GM21529 (cell line): ENCODE results near the gene DAB1.

ENCODE experiments used
- ATAC-seq: cut with Tn5 transposase; IDR thresholded peaks from one replicate; pipeline ENCODE4 v1.9.1; 2021; ENCODE audit not compliant: unreplicated experiment

Gene DAB1

DNA sequence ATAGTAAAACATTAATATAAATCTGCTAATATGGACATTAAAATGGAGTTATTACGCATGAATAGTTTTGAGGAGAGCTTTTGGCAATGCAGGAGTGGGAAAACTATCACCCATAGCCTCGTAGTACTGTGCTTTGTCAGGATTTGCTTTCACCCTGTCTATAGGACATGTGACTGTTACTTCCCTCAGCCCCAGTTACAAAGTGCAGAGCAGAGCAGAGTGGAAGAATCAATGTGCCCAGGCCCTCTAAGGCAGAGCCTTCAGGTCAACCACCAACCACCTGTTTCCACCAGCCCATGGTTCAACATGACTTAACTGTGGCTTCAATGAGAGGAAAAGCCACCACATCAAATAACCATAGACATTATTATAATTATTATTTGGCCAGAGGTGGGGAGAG, 389.1 kb downstream of the DAB1 start:
- ATAC-seq = no peak

DNA sequence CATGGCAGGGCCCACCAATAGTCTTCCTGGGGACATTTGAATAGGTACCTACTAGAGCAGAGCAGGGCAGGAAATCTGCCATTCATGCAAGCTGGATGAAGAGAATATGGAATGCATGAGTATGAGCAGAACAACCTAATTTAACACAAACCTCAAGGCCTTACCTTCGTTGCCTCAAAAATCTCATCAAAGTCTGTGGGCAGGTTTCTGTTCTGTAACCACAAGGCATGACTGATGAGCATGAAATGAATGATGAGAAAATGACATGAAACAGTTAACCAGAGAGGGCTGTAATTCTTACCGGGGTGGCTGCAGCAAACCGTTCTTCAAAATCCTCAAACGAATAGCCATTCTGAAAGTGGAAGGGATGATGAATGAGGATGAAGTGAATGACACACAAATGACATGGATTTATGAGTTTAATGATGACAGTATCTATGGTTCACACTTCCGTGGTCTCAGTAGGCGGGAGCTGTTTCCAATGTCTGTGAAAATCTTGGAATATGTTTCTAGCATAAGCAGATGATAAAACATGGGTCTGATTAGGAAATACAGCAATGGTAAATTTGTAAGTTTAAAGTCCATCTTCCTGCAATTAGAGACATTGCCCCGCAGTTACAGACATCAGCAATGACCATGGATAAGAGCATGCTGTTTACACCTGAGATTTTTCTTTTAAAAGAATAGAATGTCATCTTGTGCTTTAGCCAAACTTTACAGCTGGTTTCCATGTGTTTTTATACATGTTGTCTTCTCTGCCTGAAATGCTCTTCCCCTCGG, 390.4 kb downstream of the DAB1 start:
- no peak for ATAC-seq

GRCh38 chr1:57026624-57027354, 397.1 kb downstream of the DAB1 start:
- ATAC-seq = no peak

- no peak for ATAC-seq
These were observed 399.0 kb downstream of the DAB1 start for GRCh38 chr1:57024855-57025254.

GRCh38 chr1:57024428-57024827, 399.4 kb downstream of the DAB1 start:
- no peak for ATAC-seq

GRCh38 chr1:57020216-57020615, 403.6 kb downstream of the DAB1 start:
- ATAC-seq = no peak

DNA sequence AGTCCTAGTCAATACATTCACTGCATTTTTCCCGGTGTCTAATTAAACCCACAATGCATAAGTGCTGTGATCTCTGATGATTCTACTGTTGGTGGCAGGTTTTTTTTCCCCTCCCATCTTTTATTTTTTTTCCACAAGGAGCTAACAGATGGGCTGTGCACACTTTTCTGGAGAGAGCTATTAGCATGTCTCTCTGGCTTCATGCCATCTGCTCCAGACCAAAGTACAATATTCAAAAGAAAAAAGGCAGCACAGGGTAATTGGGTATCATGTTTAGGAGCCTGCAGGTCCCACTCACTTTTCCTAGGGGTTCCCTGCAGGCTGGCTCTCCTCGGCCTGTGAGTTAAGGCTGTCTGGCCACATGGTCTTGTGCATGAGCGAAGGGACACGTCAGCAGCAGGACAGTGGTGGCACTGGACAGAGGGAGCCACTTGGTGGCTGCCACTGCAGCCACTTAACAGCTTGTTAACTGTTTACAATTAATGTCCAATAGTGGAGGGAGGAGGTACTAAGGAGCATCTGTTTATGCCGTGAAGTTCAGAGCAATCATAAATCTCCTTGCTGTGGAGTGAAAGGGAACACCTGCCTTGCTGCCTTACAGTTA, 404.5 kb downstream of the DAB1 start:
- no peak for ATAC-seq

GRCh38 chr1:57018119-57018518, 405.7 kb downstream of the DAB1 start:
- ATAC-seq = no peak

DNA sequence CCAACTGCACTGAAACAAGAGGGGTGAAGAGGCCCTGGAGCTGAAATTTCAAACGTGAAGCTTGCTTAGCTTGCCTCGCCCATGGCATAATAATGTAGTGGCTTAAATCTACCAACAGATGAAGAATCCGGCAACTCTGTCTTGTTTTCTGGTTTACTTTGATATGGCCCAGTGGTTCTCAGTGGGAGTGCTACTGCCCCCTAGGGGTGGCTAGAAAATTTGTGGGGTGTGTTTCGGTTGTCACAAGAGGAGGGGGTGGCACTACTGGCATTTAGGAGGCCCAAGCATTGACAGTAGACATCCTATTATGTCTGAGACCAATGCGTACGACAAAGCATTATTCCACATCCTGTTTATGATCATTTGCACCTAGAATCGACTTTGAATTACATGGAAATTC, 406.1 kb downstream of the DAB1 start:
- no peak for ATAC-seq

- no peak for ATAC-seq
These were observed 406.7 kb downstream of the DAB1 start for GRCh38 chr1:57017200-57017599.

DNA sequence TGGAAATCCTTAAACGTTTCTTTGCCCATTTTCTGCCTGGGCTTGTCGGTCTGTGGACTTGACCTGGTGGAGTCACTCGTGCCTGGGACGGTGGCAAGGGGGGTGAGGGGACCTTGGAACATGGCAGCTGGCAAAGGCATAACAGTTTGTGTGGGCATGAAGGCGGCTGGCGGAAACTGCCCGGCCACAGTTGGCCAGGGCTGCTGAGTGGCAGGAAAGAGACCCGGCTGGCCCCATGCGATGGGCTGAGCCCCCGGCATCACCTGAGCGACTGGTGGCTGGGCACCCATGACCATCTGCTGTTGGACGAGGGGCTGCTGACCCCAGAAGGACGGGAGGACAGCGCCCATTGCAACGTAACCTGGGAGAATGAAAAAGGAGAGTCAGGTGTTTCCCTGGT, 408.8 kb downstream of the DAB1 start:
- no peak for ATAC-seq

GRCh38 chr1:57013522-57013921, 410.3 kb downstream of the DAB1 start:
- no peak for ATAC-seq

DNA sequence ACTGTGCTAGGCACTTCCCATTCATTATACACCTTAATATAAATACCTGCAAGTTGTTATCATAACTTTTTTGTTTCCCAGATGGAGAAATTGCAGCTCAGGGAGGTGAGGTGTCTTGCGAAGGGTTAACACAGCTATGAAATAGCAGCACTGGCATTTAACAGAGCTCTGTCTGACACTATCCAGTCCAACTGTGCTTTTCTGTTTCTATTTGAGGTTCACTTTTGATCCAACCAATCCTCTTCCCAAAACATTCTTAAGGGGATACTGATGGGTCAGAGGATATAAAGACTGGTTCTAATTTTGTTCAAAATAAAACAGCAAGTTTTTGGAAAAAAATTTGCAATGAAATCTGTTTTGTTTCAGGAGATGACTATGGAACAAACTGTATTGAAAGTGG, 411.5 kb downstream of the DAB1 start:
- ATAC-seq = no peak

DNA sequence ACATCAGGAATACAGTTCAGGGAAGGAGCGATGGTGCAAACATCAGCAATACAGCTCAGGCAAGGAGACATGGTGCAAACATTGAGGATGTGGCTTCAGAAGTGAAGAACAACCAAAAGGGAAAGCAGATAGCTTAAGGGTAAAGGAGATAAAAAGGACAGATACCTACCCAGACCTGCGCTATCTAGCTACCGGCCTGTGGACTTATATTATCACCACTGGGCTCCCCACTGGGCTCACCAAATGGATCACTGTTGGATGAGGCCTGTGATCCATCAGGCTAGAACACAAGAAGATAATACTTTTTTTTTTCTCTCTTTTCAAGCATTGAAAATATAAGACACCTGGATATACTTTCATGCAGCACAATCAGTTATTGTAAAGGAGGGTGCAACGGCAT, 413.3 kb downstream of the DAB1 start:
- ATAC-seq = no peak

- no peak for ATAC-seq
These were observed 415.9 kb downstream of the DAB1 start for GRCh38 chr1:57007948-57008347.

GRCh38 chr1:57007472-57007871, 416.4 kb downstream of the DAB1 start:
- ATAC-seq = no peak

- ATAC-seq = no peak
These were observed 420.3 kb downstream of the DAB1 start for GRCh38 chr1:57003398-57004139.

DNA sequence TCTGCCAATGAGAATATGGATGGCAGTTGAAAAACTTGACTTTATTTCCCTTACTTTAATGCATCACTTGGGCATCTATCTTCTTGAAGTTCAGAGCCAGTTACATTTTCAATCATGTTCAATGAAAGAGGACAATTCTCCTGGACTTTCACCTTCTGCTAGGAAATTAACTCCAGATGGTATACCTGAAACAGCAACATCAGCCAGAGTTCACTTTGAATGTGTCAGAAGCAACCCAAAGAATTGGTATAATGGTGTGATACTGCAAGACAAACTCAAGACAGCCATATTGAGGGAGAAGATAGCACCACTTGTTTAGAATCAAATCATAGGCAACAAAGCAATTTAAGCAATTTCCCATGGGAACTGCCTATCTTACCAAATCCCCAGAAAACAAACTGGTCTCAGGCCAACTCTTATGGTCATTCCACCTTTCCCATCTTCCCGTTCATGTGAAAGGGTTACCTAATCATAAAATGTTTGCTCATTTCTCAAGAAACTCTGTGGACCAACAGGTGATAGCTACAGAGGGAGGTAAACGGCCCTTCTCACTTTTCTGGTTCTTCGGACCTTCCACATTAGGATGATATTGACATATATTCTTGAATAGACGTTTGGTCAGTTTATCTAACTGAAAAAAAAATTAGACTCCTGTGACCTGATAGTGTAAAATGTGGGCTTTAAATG, 428.3 kb downstream of the DAB1 start:
- no peak for ATAC-seq

GRCh38 chr1:56993475-56993874, 430.4 kb downstream of the DAB1 start:
- ATAC-seq = no peak

GRCh38 chr1:56992318-56993125, 431.3 kb downstream of the DAB1 start:
- ATAC-seq = no peak
